Measurements from ENCODE around the gene DLGAP1. TPM values are rescaled to one million over a fixed set of nuclear protein-coding genes. Genes with fewer than 3 reads are reported as not detected.

The DLGAP1 gene
- total and polyA plus RNA-seq, 2 of the 4 experiments (the other 2 are of a cell fraction): under 0.01 to 0.09 TPM

DNA sequence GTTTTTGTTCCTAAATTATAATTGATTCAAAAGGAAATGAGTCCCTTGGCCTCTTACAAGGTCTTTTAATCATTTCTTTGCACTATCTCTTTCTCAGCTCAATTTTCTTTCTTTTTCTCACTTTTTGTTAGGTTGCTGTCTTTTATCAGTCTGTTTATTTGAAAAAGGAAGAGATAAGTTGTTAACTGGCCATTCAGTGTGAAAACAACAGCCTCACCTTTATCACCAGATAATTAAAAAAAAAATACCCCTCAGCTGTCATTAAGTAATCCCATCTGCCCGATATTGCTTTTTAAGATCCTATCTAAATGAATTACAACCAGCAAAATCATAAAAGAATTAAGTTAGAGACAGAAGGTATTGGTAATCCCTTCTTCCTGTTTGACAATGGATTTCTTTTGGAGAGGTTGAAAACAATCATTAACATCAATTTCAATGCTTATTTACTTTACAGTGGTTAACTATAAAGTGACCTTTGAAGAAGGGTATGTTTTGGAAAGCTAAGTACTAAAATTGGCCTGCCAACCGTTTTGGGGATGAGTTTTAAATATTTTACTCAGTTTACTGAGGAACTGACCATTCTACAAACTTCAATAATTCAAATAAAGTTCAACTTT, 900.2 kb downstream of the DLGAP1 start:
- dilution Hi-C loops (cut with HindIII; ENCODE audit: low sequenced_read_pairs, unreplicated experiment) (no loop called here), intact Hi-C loops (cut with micrococcal nuclease) (no loop called here), in situ Hi-C loops (cut with MboI; ENCODE audit: low sequenced_read_pairs) (no loop called here)
- no peak overlapping the region for H3K4ac ChIP-seq (ENCODE audit: low read depth, low read length)
- no peak overlapping the region for H3K23ac ChIP-seq (ENCODE audit: low read depth, low read length)
- no peaks in the 10 kb centered on the region for H3K4me1 ChIP-seq (ENCODE audit: control insufficient read depth, insufficient read depth, low read length)
- BruUV-seq (replicated peaks): no TSS peak
- no peak overlapping the region for H3K14ac ChIP-seq (replicated peaks; ENCODE audit: low read depth, low read length)
- WGBS, 2 experiments (ENCODE audit: extremely low coverage in 2 of 2, insufficient read length in 1 of 2): no CpG with 5 or more reads among the region's 2 CpGs
- no peak overlapping the region for H4K91ac ChIP-seq (ENCODE audit: insufficient read depth, low read depth, low read length)
- TF ChIP-seq, protein P1, sequence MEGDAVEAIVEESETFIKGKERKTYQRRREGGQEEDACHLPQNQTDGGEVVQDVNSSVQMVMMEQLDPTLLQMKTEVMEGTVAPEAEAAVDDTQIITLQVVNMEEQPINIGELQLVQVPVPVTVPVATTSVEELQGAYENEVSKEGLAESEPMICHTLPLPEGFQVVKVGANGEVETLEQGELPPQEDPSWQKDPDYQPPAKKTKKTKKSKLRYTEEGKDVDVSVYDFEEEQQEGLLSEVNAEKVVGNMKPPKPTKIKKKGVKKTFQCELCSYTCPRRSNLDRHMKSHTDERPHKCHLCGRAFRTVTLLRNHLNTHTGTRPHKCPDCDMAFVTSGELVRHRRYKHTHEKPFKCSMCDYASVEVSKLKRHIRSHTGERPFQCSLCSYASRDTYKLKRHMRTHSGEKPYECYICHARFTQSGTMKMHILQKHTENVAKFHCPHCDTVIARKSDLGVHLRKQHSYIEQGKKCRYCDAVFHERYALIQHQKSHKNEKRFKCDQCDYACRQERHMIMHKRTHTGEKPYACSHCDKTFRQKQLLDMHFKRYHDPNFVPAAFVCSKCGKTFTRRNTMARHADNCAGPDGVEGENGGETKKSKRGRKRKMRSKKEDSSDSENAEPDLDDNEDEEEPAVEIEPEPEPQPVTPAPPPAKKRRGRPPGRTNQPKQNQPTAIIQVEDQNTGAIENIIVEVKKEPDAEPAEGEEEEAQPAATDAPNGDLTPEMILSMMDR (conservative IDR thresholded peaks at IDR 0.05; ENCODE audit: low read depth, low read length): no peak
- TF ChIP-seq, protein P2, sequence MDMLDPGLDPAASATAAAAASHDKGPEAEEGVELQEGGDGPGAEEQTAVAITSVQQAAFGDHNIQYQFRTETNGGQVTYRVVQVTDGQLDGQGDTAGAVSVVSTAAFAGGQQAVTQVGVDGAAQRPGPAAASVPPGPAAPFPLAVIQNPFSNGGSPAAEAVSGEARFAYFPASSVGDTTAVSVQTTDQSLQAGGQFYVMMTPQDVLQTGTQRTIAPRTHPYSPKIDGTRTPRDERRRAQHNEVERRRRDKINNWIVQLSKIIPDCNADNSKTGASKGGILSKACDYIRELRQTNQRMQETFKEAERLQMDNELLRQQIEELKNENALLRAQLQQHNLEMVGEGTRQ (IDR thresholded peaks at IDR 0.05; ENCODE audit: low read depth, low read length): no peak
- no peak for TF ChIP-seq RFX5 (IDR thresholded peaks at IDR 0.05; ENCODE audit: low read depth, low read length)
- TF ChIP-seq SMC3 (IDR thresholded peaks at IDR 0.05; ENCODE audit: low read depth, low read length): no peak
- no peak for TF ChIP-seq NFE2L2 (IDR thresholded peaks at IDR 0.05; ENCODE audit: low read depth, low read length)
- TF ChIP-seq FOS (IDR thresholded peaks at IDR 0.05; ENCODE audit: low read depth, low read length): no peak
- TF ChIP-seq MXI1 (IDR thresholded peaks at IDR 0.05; ENCODE audit: borderline replicate concordance, low read depth, low read length): no peak
- no peak for TF ChIP-seq RCOR1 (IDR thresholded peaks at IDR 0.05; ENCODE audit: insufficient replicate concordance, low read length)
- no peak for TF ChIP-seq POLR2A (IDR thresholded peaks at IDR 0.05; ENCODE audit: low read depth, low read length)
- TF ChIP-seq MAZ (IDR thresholded peaks at IDR 0.05; ENCODE audit: borderline replicate concordance, low read depth, low read length): no peak
- TF ChIP-seq RAD21 (IDR thresholded peaks at IDR 0.05; ENCODE audit: low read length): no peak
- TF ChIP-seq CHD1 (IDR thresholded peaks at IDR 0.05; ENCODE audit: low read depth, low read length): no peak
- TF ChIP-seq, protein P3, sequence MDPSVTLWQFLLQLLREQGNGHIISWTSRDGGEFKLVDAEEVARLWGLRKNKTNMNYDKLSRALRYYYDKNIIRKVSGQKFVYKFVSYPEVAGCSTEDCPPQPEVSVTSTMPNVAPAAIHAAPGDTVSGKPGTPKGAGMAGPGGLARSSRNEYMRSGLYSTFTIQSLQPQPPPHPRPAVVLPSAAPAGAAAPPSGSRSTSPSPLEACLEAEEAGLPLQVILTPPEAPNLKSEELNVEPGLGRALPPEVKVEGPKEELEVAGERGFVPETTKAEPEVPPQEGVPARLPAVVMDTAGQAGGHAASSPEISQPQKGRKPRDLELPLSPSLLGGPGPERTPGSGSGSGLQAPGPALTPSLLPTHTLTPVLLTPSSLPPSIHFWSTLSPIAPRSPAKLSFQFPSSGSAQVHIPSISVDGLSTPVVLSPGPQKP (IDR thresholded peaks at IDR 0.05; ENCODE audit: borderline replicate concordance, low read depth, low read length): no peak
- no peak for TF ChIP-seq CEBPB (IDR thresholded peaks at IDR 0.05; ENCODE audit: low read depth, low read length)
- TF ChIP-seq MAFK (IDR thresholded peaks at IDR 0.05; ENCODE audit: low read depth, low read length): no peak
- no peak overlapping the region for H3K56ac ChIP-seq (ENCODE audit: extremely low read depth, insufficient read depth, low read length)
- ChIA-PET POLR2A (ENCODE audit: unreplicated experiment) (no interaction called here), CTCF (interaction anchor here (0.6 kb wide), 2 partner anchors 48 to 108 kb away, joined by 3 read pairs; no protein-coding TSS in a partner anchor)
- H3K4me3 ChIP-seq (ENCODE audit: insufficient read depth, low read depth, low read length): no peak overlapping the region
- no peak overlapping the region for H2AFZ ChIP-seq (replicated peaks; ENCODE audit: low read length, poor library complexity)
- H3K27ac ChIP-seq (ENCODE audit: insufficient read depth, low read length): no peak overlapping the region
- no peak overlapping the region for H2AK5ac ChIP-seq (ENCODE audit: low read depth, low read length)
- ATAC-seq (ENCODE audit: low read depth): no peak
- H2BK15ac ChIP-seq (ENCODE audit: low read depth, low read length): no peak overlapping the region
- no peaks in the 10 kb centered on the region for H4K20me1 ChIP-seq (ENCODE audit: insufficient read depth, low read length)
- H3K79me1 ChIP-seq (ENCODE audit: low read depth in 1 of 2, low read length in 2 of 2): no peaks in the 10 kb centered on the region
- no peaks in the 10 kb centered on the region for H3K27me3 ChIP-seq (ENCODE audit: control insufficient read depth, insufficient read depth, low read length)
- H3K9ac ChIP-seq (ENCODE audit: low read depth, low read length): no peak overlapping the region
- no peak overlapping the region for H2AK9ac ChIP-seq (replicated peaks; ENCODE audit: low read depth, low read length, poor library complexity)
- H3K4me2 ChIP-seq (ENCODE audit: low read depth, low read length): no peak overlapping the region
- H3K9me3 ChIP-seq (ENCODE audit: control insufficient read depth, insufficient read depth, low read length): no peaks in the 10 kb centered on the region
- H4K5ac ChIP-seq (ENCODE audit: low read depth, low read length): no peak overlapping the region
- H2BK20ac ChIP-seq (ENCODE audit: low read depth, low read length): no peak overlapping the region
- no peak overlapping the region for H2BK5ac ChIP-seq (ENCODE audit: low read depth, low read length, poor library complexity, severe bottlenecking)
- no peaks in the 10 kb centered on the region for H3K36me3 ChIP-seq (ENCODE audit: control insufficient read depth, insufficient read depth, low read length)
- no peak overlapping the region for H4K8ac ChIP-seq (ENCODE audit: low read depth in 2 of 2, low read length in 2 of 2)
- no peak overlapping the region for H2BK120ac ChIP-seq (ENCODE audit: low read depth, low read length)
- no peak overlapping the region for H3K18ac ChIP-seq (ENCODE audit: low read depth, low read length)
- 0 out of 2 replicates have a peak, but pooled peaks cover 3% of the 10 kb centered on the region for H3K9me1 ChIP-seq (ENCODE audit: insufficient read depth, low read length)
- no peak for DNase-seq
